Cerebellar nuclear complex (tissue), 1 donor: Measurements from ENCODE around the gene AK4.

Experiments used
- DNase-seq, 2 experiments: peaks; one replicate each; lab custom pipeline; 2025; lab: John Stamatoyannopoulos, UW

AK4 gene

GRCh38 chr1:65176591-65176990 lies 28.6 kb downstream of the AK4 start:
- no peak for DNase-seq

DNA sequence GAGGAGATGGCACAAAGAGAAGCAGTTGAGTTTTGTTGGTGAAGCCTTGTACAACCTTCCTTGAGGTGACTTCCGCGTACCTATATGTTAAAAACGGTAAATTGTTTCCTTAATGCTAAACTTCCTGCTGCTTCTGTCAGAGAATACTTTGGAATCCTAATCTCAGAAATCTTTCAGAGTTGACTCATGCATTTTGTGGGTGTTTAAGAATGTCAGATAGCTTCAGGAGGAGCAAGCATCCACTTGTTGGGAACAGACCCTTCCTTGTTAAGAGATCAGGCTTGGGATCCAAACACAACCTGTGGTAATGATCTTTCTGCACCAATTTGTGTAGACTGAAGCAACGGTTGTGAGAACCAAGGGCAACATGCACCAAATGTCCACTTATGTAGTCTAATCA lies 29.5 kb downstream of the AK4 start:
- DNase-seq: no peak

- no peak for DNase-seq
Observed at GRCh38 chr1:65178235-65178634, 30.2 kb downstream of the AK4 start.

DNA sequence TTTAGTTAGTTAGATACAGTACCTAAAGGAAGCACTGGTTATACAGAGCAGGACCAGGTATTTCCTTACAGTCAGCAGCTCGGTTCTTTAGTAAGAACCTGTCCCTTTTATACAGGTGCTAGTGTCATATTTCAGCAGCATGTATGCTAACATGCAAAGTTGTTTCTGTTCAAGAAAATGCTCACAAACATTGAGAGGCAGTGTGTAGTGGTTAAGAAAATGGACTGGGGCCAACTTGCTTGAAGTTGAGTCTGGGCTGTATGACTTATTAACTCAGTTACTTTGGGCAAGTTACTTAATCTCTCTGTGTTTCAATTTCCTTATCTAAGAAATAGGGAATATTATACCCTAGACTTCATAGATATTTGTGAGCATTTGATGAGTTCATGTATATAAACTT lies 31.1 kb downstream of the AK4 start:
- DNase-seq: no peak

DNA sequence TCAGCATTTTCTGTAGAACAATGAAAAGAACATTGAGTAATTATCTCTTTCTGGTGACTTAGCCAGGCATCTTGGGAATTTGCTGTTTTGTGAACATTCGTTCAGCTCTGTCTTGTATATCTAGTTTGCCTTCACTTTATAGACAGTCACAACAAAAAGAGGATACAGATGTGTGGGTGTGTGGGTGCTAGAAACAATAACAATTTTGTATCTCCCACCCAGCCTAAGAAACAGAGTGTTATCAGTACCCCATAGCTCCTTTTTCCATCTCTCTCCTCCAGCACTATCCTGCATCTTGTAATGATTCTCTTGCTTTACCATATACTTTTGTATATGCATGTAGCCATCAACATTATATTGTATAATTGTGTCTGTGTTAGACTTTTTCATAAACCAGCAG lies 33.0 kb downstream of the AK4 start:
- no peak for DNase-seq

GRCh38 chr1:65182658-65183268 lies 34.8 kb downstream of the AK4 start:
- DNase-seq: no peak

- DNase-seq: no peak
Observed at GRCh38 chr1:65189576-65190115, 41.6 kb downstream of the AK4 start.

DNA sequence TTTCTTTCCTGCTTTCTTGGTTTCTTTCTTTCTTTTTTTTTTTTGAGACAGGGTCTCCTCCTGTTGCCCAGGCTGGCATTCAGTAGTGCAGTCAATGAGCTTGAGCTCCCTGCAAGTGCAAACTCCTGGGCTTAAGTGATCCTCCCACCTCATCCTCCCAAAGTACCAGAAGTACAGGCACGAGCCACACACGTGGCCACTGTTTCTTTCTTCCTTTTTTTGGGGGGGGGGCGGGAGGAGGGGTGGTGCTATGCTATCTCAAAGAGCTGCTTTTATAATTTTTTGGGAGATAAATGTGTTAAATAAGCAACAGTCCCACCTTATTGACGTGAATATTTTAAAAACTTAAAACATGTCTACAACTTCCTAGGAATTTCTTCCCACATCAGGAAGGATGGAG lies 42.2 kb downstream of the AK4 start:
- DNase-seq: no peak

DNA sequence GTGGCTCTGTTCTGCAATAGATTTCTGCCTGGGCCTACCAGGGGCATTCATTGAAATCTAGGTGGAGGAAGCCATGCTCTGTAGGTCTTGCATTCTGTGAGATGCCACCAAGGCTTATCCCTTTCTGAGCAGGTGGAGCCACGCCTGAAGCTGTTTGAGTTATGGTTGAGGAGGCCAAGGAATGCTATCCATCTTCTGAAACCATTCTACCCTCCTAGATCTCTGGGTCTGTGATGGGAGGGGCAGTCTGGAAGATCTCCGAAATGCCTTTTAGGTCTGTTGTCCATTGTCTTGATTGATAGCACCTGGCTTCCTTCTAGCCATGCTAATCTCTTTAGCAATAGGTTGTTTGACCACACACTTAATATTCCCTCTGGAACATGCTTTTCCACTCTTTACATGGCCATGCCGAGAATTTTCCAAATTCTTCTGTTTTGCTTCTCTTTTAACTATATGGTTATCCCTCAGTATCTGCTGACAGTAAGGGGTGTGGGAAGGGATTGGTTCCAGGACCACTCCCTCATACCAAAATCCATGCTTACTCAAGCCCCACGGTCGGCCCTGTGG lies 45.2 kb downstream of the AK4 start:
- no peak for DNase-seq

GRCh38 chr1:65195495-65196417 lies 47.8 kb downstream of the AK4 start:
- peak in 1 of 2 experiments; percentile 18 for DNase-seq

DNA sequence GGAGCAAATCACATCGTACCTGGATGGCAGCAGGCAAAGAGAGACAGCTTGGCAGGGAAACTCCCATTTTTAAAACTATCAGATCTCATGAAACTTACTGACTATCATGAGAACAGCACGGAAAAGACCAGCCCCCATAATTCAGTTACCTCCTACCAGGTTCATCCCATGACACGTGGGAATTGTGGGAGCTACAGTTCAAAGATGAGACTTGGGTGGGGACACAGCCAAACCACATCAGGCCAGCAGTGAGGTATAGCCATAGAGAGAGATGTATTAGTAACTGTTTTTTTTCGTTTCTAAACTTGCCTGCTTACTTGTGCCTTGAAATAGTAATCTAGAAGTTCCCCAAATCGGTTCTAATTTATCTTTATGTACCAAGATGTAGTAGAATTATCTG lies 48.9 kb downstream of the AK4 start:
- no peak for DNase-seq

- DNase-seq: no peak
Observed at GRCh38 chr1:65197636-65198035, 49.6 kb downstream of the AK4 start.

- DNase-seq: no peak
Observed at GRCh38 chr1:65198096-65198495, 50.1 kb downstream of the AK4 start.

- DNase-seq: no peak
Observed at GRCh38 chr1:65200411-65200810, 52.4 kb downstream of the AK4 start.

GRCh38 chr1:65206836-65207235 lies 58.8 kb downstream of the AK4 start:
- DNase-seq: no peak

GRCh38 chr1:65207317-65207716 lies 59.3 kb downstream of the AK4 start:
- DNase-seq: no peak

DNA sequence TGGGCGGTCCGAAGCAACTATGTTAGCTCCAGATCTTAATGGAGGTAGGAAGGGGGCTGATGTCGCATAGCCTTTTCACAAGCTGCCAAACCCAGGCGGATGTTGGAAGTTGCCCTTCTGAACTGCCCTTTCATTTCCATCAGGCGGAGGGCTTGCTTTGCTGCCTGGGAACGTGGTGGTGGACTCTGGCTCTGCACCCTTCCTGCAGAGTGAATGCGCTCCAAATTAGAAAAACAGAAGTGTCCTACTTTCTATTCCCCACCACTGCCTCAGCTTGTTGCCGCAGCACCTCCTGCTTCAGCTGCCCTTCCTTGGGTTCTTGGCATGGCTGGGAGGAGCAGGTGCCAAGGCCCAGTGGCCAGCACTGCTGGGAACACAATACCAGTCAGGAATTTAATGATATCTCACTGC lies 60.6 kb downstream of the AK4 start:
- DNase-seq: no peak

DNA sequence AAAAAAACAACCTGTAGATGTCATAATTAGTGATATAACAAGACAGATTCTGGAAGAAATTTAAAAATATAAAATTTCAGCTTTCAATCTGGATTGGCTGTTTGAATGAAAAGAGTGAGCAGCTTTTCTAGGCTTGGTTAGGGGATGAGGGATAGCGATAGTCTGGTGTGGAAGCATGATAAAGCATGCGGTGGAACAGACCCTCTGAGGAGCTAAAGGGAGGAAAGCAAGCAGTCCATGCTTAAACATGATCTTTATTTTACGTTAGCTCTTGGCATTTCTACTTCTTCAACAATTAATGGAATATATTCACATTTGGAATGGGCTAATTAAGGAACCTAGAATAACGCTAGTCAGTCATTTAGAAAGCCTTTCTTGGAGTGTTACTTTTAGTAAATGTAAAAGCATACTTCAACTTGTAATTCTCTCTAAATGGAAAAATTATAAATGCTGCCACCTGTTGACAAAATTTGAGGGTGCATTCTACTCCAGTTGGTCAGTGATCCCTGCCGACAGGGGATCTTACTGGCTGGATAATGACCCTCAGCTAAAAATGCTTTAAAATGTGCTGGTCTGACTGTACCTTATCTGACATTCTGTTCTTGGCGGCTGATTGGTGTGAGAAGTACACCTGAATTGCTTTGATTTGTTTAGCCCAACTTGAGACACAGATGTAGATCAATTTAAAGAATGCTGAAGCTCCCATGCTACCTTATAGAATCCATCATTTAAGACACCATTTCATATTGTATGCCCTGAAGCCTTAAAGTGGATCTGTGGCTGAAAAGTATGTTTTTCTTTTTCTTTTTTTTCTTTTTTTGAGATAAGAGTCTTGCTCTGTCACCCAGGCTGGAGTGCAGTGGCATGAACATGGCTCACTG lies 61.2 kb downstream of the AK4 start:
- peak in 1 of 2 experiments; percentile 49 for DNase-seq

- DNase-seq: no peak
Observed at GRCh38 chr1:65210325-65210724, 62.3 kb downstream of the AK4 start.

DNA sequence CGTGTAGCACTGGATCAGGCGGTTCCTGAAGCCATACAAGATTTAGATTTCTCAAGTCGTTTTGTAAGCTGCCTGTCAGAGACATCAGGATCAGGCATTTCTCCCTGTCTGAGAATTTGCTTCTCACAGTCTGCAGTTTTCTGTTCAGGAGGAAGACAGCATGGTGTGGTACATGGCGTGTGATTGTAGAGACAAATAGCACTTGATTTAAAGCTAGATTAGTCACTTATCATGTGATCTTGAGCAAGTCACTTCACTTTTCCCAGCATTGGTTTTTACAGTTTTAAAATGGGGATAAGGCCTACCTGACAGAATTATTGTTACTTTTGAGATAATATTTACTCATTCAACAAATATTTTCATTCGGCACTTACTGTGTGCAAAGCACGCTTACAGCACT lies 63.3 kb downstream of the AK4 start:
- DNase-seq: no peak

DNA sequence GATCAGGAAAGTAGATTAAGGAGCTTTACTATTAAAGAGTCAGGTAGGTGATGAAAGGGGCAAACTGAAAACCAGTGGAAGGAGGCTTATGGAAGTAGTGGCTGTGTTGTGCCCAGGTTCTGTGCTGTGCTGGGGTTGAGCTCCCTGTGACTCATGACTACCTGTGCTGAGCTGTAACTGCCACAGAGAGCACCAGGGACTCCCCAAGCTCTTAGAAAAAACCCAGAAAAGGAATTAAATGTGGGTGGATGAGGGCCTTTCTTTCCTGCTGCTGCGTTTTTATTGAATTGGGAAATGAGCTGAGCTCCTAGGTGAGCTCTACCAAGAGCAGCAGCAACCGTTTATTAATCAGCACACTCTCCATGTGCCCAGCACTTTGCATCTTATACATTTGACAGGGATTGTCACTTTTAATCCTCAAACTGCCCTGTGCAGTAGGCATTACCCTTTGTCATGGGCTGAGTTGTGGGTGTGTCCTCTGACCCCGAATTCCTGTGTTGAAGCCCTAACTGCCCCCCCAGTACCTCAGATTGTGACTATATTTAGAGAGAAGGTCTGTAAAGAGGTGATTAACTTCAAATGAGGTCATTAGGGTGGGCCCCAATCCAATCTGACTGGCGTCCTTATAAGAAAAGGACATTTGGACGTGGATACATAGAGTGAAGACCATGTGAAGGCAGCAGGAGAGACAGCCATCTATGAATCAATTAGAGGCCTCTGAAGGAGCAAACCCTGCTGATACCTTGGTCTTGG lies 65.4 kb downstream of the AK4 start:
- DNase-seq: no peak
